Glutamatergic neuron (in vitro differentiated cells): Measurements from ENCODE around the gene MAPK8IP3. TPM values are rescaled to one million over a fixed set of nuclear protein-coding genes. Genes with fewer than 3 reads are reported as not detected.
A peak's percentile ranks its signal among the peaks of the same experiment; 100 is the strongest.

Source experiments
- DNase-seq: peaks from one replicate; pipeline ENCODE4 v3.0.0; 2022
- H3K27ac Mint-ChIP-seq: one replicate; pipeline ENCODE4 v1.8.0; 2020; ENCODE audit warnings: mild to moderate bottlenecking, mixed read lengths, inconsistent platforms; ENCODE audit not compliant: unreplicated experiment
- H3K27me3 Mint-ChIP-seq: one replicate; pipeline ENCODE4 v1.8.0; 2020; ENCODE audit warnings: mild to moderate bottlenecking, moderate library complexity, mixed read lengths, inconsistent platforms; ENCODE audit not compliant: unreplicated experiment
- H3K36me3 Mint-ChIP-seq: one replicate; pipeline ENCODE4 v1.8.0; 2020; ENCODE audit warnings: mild to moderate bottlenecking, mixed read lengths, inconsistent platforms; ENCODE audit not compliant: unreplicated experiment
- H3K4me1 Mint-ChIP-seq: one replicate; pipeline ENCODE4 v1.8.0; 2020; ENCODE audit warnings: mild to moderate bottlenecking, low read depth, mixed read lengths, inconsistent platforms; ENCODE audit not compliant: unreplicated experiment
- H3K4me3 Mint-ChIP-seq: one replicate; pipeline ENCODE4 v1.8.0; 2020; ENCODE audit warnings: mild to moderate bottlenecking, mixed read lengths, inconsistent platforms; ENCODE audit not compliant: unreplicated experiment
- H3K9me3 Mint-ChIP-seq: one replicate; pipeline ENCODE4 v1.8.0; 2020; ENCODE audit warnings: mild to moderate bottlenecking, moderate library complexity, mixed read lengths, inconsistent platforms; ENCODE audit not compliant: unreplicated experiment
- CTCF ChIP-seq: fragments of 200-600 bp; sonication (generic); IDR thresholded peaks from one replicate; pipeline ENCODE4 v1.5.0; 2021; ENCODE audit not compliant: partially characterized antibody, unreplicated experiment
- total RNA-seq: library from RNA; stranded (reverse); fragmentation: NEBNext Ultra II Directional; extraction: Animal tissue kit (Norgen Biotek cat#: 25700); gene quantifications from one replicate; pipeline ENCODE4 v1.2.1, GENCODE V29; 2021; ENCODE audit not compliant: unreplicated experiment

Gene MAPK8IP3
- total RNA-seq, 1 donor from 2014 or later, result 281 TPM

DNA sequence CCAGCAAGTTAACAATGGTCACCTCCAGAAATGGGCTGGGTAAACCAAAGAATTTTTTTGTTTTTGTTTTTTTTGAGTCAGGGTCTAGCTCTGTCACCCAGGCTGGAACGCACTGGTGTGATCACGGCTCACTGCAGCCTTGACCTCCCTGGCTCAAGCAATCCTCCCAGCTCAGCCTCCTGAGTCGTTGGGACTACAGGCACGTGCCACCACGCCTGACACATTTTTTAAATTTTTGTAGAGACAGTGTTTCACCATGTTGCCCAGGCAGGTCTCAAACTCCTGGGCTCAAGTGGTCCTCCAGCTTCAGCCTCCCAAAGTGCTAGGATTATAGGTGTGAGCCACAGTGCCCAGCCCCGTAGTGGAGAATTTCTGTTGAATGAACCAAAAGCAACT is 74.7 kb downstream of the MAPK8IP3 start:
- Mint-ChIP-seq H3K4me1 (peaks cover 9% of the 10 kb centered on the region), H3K27ac (no peak overlapping the region)

GRCh38 chr16:1781254-1781653 is 75.3 kb downstream of the MAPK8IP3 start:
- TF ChIP-seq CTCF, result no peak
- Mint-ChIP-seq H3K4me3 (peak overlapping the region; percentile 90), H3K27me3 (peaks cover 23% of the 10 kb centered on the region), H3K36me3 (no peaks in the 10 kb centered on the region), H3K9me3 (peaks cover 6% of the 10 kb centered on the region), H3K4me1 (peaks cover 9% of the 10 kb centered on the region), H3K27ac (peak overlapping the region; percentile 87)
- DNase-seq, result peak; percentile 13

More for the DNA sequence above, 74.7 kb downstream of the MAPK8IP3 start:
- peaks cover 9% of the 10 kb centered on the region for H3K9me3 Mint-ChIP-seq
- DNase-seq, result no peak
- H3K36me3 Mint-ChIP-seq, result no peaks in the 10 kb centered on the region
- H3K4me3 Mint-ChIP-seq, result peak overlapping the region; percentile 90
- TF ChIP-seq CTCF, result no peak
- H3K27me3 Mint-ChIP-seq, result peaks cover 23% of the 10 kb centered on the region

DNA sequence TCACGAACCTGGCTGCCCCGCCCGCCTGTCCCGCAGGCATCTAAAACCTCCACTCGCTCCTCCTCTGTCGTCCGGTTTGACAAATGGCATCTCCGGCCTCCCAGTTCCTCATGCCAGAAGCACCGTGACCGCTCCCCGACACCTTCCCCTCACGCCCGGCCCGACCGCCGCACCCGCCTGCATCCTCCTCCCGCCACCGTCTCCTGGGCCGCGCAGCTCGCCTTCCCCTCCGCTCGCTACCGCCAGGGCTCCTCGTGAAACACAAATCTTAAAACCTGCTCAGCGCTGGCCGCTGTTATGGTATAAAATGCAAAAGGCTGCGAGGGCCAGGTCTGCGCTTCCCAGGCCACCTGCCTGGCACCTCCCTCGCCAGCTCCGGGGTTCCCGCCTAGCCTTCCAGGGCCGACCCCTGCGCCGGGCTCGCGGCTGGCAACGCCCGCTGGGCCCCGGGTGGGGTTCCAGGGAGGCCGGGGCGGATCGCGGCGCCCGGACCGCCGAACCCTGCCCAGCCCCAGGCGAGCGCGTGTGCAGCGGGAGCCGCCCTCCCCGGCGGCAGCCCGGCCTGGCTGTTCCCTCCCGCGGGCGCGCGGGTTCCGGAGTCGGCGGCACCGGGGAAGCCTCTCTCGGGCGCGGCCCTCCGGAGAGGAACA is 75.9 kb downstream of the MAPK8IP3 start:
- TF ChIP-seq CTCF, result no peak
- H3K9me3 Mint-ChIP-seq, result peaks cover 5% of the 10 kb centered on the region
- peak overlapping the region; percentile 87 for H3K27ac Mint-ChIP-seq
- H3K4me1 Mint-ChIP-seq, result peaks cover 4% of the 10 kb centered on the region
- peak overlapping the region; percentile 90 for H3K4me3 Mint-ChIP-seq
- DNase-seq, result peak; percentile 61
- peaks cover 20% of the 10 kb centered on the region for H3K27me3 Mint-ChIP-seq
- no peaks in the 10 kb centered on the region for H3K36me3 Mint-ChIP-seq

DNA sequence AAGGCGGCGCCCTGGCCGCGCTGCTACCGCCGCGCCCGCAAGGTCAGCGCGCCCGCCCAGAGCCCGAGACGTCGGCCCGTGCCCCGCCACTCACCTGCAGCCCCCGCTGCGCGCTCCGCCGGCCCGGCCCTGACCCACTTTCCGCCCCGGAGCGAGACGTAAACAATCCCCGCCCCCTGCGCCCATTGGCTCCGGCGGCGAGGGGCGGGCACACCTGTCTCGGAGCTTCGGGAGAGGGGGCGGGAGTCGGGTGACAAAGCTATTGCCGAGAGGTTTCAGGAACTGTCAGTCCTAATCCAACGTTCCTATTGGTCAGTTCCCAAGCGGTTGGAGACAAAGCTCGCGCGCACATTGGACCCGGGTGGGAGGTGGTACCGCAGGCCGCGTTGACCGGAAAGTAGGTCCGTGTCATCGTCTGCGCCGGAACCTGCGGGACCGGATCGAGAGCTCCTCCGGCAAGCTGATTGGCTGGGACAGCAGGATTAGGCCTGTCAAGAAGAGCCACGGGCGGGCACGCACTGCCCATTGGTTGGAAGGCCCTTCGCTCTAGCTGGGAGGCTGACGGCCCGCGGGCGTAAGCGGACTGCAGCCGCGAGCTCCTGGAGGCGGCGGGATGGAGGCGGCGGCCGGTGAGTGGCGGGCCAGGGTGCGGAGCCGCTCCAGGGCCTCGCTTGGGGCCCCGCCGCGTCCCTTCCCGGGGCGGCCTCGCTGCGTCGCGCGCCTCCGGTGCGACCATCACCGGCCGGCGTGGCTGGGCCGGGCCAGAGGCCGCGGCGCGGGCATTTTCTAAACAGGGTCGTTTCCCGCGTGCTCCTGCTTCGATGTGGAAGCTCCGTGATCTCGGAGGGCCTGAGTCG is 76.6 kb downstream of the MAPK8IP3 start, which contains the start of the genes NUBP2 and SPSB3:
NUBP2 (plus strand) TSS at position 553 of the 857 bp plus-strand sequence; CDS start at position 614, 61 bp downstream.
SPSB3 (minus strand) TSS at position 164 of the 857 bp plus-strand sequence. CDS start 1,088 bp downstream, outside the sequence.
- Mint-ChIP-seq H3K27me3 (peaks cover 20% of the 10 kb centered on the region), H3K4me3 (peak within 1 kb of the TSS; percentile 92), H3K9me3 (peaks cover 5% of the 10 kb centered on the region), H3K27ac (peak within 1 kb of the TSS; percentile 87), H3K36me3 (no peaks in the 10 kb centered on the region), H3K4me1 (peaks cover 4% of the 10 kb centered on the region)
- DNase-seq, result peak; percentile 98
- TF ChIP-seq CTCF, result no peak
